Activated CD4-positive, alpha-beta T cell treated with anti-CD3 and anti-CD28 coated beads, Interleukin-2, amount 50 U/mL, for 1 hour (primary cell): ENCODE results near the gene SLC2A9.

Experiments used
- DNase-seq: peaks from one replicate; pipeline ENCODE4 v3.0.0-alpha.2; 2020

SLC2A9 gene

GRCh38 chr4:9952415-9952950 lies 68.8 kb downstream of the SLC2A9 start:
- DNase-seq: no peak

- no peak for DNase-seq
These were observed 71.7 kb downstream of the SLC2A9 start for GRCh38 chr4:9949573-9949972.

GRCh38 chr4:9947168-9948062 lies 73.9 kb downstream of the SLC2A9 start:
- DNase-seq: no peak

GRCh38 chr4:9946170-9946569 lies 75.1 kb downstream of the SLC2A9 start:
- DNase-seq: no peak

GRCh38 chr4:9944431-9945425 lies 76.6 kb downstream of the SLC2A9 start:
- no peak for DNase-seq

GRCh38 chr4:9943761-9944160 lies 77.5 kb downstream of the SLC2A9 start:
- DNase-seq: no peak

- DNase-seq: no peak
These were observed 78.2 kb downstream of the SLC2A9 start for GRCh38 chr4:9942921-9943600.

GRCh38 chr4:9942139-9942538 lies 79.2 kb downstream of the SLC2A9 start:
- DNase-seq: no peak

GRCh38 chr4:9940041-9940440 lies 81.3 kb downstream of the SLC2A9 start:
- DNase-seq: no peak

GRCh38 chr4:9938933-9939332 lies 82.4 kb downstream of the SLC2A9 start:
- no peak for DNase-seq

GRCh38 chr4:9937078-9937477 lies 84.2 kb downstream of the SLC2A9 start:
- DNase-seq: no peak

GRCh38 chr4:9936129-9936644 lies 85.1 kb downstream of the SLC2A9 start:
- DNase-seq: no peak

GRCh38 chr4:9933956-9934355 lies 87.3 kb downstream of the SLC2A9 start:
- DNase-seq: no peak

GRCh38 chr4:9933184-9933583 lies 88.1 kb downstream of the SLC2A9 start:
- DNase-seq: no peak

GRCh38 chr4:9932771-9933170 lies 88.5 kb downstream of the SLC2A9 start:
- no peak for DNase-seq

GRCh38 chr4:9931146-9931545 lies 90.2 kb downstream of the SLC2A9 start:
- no peak for DNase-seq

GRCh38 chr4:9929111-9929510 lies 92.2 kb downstream of the SLC2A9 start:
- no peak for DNase-seq

GRCh38 chr4:9927341-9928007 lies 93.8 kb downstream of the SLC2A9 start:
- DNase-seq: no peak

GRCh38 chr4:9926586-9926985 lies 94.7 kb downstream of the SLC2A9 start:
- DNase-seq: no peak

- DNase-seq: no peak
These were observed 95.4 kb downstream of the SLC2A9 start for GRCh38 chr4:9925750-9926439.

- DNase-seq: no peak
These were observed 96.5 kb downstream of the SLC2A9 start for GRCh38 chr4:9924750-9925149.
